Activated T-cell treated with anti-CD3 and anti-CD28 coated beads for 48 hours (primary cell): Measurements from ENCODE around the gene BSX.

Experiments used
- DNase-seq: peaks from one replicate; pipeline ENCODE4 v3.0.0-alpha.2; 2020; ENCODE audit warnings: low read depth

Gene BSX

GRCh38 chr11:122954455-122954854 lies 27.2 kb downstream of the BSX start:
- no peak for DNase-seq

- no peak for DNase-seq
These were observed 30.4 kb downstream of the BSX start for GRCh38 chr11:122951211-122951610.

GRCh38 chr11:122938557-122938956 lies 43.1 kb downstream of the BSX start:
- no peak for DNase-seq

GRCh38 chr11:122937983-122938382 lies 43.7 kb downstream of the BSX start:
- no peak for DNase-seq

- no peak for DNase-seq
These were observed 48.2 kb downstream of the BSX start for GRCh38 chr11:122933416-122933815.

GRCh38 chr11:122931510-122931909 lies 50.1 kb downstream of the BSX start:
- no peak for DNase-seq
